Activated CD4-positive, alpha-beta T cell treated with anti-CD3 and anti-CD28 coated beads, Interleukin-2, amount 50 U/mL, for 4 hours (primary cell): ENCODE results near the gene FAM174C.
A peak's percentile ranks its signal among the peaks of the same experiment; 100 is the strongest.

Experiments used
- DNase-seq, 2 experiments: peaks; one replicate each; pipeline ENCODE4 v3.0.0-alpha.2; 2020

FAM174C gene

DNA sequence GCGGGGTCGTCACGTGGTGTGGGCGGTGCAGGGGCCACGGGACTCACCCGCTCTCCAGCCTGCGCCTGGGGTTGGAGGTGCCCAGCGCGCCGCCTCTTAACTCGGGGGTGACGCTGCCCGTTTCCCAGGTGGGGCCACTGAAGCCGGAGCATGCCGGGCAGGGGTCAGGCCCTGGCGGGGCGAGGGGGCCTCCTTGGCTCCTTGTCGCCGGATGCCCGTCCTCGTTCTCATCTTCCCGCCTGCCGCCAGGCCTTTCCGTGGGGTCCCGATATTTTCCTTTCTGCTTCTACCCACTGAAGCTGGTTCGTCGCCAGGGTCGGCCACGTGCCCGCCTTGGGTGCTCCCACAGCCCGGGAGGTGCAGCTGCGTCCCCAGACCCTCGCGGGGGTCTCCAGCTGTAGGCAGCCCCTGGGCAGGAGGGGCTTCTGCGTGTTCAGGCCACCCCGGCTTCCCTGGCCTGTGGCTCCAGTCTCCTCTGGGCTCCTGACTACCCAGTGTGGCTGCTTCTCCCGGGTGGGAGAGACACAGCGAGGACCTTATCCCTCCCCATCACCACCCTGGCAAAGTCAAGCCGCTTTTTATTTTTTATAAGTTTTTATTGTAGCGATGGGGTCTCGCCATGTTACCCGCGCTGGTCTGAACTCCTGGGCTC is 772 bp downstream of the FAM174C start:
- DNase-seq: no peak

DNA sequence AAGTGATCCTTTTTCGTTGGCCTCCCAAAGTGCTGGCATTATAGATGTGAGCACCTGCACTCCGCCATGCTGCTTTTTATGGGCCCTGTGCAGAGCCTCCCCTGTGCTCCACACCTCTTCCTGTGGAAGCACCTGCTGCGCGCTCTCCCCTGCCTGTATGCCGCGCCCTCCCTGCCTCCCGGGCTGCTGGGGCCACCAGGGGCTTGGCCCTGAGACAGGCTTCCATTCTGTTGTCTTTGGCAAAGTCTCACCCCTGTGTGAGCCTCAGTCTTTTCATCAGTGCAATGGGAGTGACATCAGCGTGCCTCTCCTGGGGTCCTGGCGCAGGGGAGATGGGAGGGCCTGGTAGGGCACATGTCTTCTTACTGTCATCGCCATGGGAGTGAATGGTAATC is 1.3 kb downstream of the FAM174C start:
- no peak for DNase-seq

DNA sequence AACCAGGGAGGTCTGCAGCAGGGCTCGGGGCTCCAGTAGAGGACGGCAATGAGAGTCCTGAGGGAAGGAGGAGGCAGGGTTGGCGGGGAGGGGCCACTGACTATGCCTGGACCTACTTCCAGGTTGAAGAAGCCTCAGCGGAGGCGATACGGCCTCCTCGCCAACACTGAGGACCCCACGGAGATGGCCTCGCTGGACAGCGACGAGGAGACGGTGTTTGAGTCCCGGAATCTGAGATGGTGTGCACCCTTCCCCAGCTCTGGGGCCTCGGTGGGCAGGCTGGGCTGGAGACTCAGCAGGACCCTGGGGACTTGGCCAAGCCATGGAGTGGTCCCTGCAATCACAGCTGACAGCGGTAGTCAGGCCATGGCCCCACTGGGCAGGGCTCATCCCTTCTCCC is 1.7 kb downstream of the FAM174C start:
- DNase-seq: no peak

DNA sequence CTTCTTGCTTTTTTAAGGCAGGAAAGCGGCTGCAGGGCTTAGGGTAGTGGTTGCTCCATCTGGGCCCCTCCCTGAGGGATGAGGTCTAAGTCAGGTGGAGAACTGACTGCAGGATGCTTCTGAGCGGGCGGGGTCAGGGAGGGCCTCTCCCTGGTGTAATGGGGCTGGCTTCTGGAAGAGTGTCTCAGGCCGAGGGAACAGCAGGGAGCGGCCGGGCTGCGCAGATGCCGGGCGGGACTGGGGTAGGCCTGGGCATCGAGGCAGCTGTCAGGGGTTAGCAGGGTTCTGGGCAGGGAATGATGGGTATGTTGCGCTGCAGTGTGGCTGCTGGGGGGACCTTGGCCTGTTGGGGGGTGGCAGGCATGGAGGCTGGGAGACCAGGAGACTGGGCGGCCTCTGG is 2.7 kb downstream of the FAM174C start:
- DNase-seq: no peak

DNA sequence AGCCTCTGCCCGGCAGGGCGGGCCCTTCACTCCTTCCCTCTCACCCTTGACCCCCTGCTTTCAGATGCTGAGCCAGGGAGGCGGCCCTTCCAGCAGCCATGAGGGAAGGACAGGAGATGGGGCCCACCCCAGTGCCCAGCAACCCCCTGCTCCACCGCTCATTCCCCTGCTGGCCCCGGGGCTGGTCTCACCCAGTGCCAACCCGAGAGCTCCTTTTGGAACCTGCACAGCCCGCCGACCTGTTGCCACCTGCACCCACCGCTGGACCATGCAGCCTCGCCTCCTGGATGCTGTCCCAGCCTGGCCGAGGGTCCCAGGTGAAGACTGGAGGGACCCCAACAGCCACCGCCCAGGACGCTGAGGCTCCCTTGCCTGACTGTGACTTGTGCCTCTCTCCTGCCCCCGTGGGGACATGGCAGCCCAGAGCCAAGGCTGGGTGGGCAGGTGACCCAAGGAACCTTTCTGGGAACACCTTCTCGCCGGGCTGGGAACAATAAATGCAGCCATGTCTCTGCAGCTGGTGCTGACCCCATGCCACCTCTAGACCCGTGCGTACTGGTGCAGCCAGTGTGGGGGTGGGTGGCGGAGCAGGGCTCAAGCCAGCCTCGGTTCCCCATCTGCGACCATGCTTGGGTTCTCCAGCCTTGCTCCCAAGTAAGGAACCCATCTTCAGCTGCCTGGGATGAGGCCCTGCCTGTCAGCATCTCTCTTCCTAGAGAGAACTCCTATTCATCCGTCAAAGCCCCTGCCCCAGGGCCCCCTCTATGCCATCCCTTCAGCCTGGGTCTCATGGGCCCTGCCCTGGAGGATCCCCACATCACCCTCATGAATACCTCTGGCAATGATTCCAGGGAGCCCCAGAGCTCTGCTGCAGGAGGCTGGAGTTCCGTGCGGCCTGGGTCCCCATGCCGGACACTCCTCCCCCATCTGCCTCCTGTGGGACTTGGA is 3.7 kb downstream of the FAM174C start:
- DNase-seq: no peak

DNA sequence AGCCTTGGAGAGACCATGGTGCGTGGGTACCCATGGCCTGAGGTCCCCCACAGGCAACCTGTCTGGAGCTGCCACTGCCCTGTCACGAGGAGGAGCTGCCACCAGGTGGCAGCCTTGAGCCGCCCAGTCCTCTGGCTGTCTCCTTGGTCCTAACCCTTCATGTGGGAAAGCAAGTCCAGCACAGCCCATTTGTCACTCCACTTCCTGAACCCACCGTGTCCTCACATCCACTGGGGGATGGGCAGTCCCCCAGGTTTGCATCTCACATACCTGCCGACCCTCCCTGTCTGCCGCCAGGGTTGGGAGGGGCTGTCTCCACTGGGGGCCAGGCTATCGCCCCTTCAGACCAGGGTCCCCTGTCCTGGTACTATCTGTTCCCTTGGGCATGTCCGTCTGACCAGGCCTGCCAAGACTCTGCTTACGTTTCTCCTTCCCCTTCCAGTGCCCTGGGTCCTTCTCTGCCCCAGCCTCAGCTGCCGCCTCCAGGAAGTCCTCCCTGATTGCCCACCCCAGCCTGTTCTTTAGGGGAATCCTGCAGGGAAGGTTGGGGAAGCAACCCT is 4.5 kb downstream of the FAM174C start:
- peak; percentile 74 for DNase-seq

DNA sequence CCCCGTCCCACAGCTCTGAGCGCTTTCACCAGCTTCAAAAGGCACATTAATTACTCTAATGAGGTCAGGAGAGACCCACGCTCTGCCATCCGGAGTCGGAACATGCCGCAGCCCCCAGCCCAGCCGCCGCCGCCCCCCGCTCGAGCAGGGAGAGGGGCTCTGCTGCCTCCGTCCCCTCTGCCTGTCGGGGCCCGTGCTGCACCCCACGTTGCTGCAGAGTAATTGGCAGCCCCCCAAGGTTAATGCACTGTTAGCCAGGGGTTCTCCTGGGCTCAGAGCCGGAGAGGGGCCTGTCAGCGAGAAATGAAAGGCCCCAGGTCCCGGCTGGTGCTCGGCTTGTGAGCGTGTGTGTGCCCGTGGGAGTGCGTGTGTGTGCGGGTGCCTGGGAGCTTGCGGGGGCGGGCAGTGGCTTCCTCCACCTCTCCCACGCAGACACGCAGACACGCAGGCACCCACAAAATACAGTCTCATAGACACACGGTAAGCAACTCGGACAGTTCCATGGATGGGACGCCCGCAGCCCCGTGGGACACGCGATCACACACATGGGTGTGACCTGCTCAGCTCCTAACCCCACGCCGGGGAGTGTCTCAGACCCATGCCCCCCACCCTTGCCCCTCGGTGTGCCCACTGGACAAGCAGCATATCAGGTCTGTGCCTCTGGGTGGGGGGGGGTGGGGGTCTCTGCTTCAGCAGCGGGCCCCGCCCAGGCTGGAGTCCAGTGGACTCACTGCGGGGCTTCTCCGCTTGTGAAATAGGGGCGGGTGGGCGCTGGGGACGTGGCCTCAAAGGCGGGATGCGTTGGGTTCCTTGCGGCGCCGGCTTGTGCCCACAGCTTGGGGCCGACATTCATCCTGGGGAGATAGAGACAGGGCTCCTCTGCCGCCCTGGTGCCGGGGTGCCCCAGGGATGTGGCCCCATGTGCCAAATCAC is 5.6 kb downstream of the FAM174C start:
- no peak for DNase-seq

DNA sequence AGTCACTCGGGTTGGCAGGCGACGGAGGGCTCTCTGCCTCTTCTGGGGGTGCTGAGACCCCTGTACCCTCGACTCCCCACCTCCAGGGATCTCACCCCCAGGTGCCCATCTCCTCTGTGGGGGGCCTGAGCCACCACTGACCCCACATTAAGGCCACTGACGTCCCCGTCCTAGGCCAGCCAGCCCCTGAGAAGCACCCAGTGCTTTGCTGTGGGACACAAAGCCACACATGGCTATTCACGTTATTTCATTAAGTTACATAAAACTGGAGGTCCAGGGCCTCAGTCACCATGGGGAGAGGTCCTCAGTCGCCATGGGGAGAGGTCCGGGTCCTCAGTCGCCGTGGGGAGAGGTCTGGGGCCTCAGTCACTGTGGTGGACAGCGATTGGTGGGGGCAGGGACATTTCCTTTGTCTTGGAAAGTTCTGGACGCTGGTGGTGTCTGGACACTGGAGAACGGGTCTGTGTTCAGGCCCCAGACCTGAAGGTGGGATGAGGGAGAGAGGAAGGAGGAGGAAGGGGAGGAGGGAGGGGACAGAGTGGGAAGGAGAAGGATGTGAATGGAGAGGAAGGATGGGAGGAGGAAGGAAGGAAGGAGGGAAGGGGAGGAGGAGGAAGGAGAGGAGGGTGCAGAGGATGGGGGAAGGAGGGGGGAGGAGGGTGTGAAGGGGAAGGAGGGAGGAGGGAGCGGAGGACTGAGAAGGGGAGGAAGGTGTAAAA is 6.4 kb downstream of the FAM174C start:
- DNase-seq: no peak

DNA sequence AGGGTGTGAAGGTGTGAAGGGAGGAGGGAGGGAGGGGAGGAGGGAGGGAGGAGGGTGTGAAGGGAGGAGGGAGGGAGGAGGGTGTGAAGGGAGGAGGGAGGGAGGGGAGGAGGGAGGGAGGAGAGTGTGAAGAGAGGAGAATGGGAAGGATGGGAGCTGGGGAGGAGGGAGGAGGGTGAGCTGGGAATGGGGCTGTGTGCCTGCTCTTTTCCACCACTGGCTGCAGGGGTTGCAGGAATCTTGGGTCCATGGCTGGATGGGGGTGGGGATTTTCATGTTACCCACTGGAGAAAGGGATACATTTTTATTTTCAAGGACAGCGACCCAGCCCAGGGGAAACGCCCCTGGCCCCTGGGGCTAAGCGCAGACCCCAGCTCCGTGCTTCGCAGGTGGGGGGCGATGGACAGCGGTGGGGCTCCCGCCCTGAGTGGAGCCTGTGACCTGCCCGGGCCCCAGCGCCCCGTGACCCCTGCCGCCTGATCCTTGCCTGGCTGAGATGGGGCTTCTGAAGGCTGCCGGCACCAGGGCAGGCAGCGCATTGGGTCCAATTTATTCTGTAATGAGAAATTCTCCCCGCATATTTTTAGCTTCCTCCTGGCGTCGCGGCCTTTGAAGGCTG is 7.4 kb downstream of the FAM174C start:
- no peak for DNase-seq

DNA sequence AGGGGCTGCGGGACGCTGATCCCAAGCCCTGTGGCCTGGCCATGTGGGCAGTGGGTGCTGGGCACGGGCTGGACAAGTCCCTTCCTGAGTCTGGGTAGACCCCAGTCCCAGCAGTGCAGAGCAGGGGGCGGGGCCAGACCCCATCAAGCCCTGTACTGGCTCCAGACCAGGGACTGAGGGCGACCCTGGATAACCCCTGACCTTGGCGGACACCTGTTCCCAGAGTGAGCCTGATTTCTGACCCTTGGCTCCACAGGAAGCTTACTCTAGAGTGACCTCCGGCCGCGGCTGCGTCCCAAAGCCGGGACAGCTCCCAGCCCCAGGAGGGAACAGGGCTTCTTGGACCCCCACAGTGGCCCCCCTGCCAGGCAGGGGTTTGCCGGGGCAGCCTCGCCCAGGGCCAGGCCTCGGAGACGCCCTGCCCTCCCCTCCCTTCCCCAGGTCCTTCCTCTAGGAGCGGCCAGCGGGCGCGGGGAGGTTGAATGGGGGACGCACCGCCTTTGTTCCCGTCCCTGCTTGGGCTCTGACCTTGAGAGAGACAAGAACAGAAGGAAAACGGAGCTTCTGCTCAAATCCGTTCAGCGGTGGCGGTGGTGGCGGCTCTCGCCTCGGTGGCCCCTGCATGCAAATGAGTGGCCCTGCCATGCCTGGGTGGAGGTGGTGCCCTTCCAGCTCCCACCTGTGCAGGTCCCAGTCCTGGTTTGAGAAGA is 8.0 kb downstream of the FAM174C start:
- no peak for DNase-seq

DNA sequence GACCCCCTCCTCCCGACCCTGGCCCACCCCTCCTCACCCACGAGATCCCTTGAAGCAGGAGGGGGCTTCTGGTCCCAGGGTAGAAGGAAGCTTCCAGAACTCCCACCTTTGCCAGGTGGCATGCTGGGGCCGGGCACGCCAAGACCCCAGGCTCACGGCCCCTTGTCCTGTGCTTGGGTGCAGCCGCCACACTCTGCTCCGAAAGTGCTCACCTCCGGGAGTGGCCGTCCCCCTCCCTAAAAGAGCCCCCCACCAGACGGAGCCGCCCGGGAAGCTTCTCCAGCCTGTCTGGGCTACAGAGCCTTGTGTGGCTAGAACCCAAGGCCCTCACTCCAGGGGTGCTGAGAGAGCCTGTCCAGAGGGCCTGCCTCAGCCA is 8.6 kb downstream of the FAM174C start:
- no peak for DNase-seq

DNA sequence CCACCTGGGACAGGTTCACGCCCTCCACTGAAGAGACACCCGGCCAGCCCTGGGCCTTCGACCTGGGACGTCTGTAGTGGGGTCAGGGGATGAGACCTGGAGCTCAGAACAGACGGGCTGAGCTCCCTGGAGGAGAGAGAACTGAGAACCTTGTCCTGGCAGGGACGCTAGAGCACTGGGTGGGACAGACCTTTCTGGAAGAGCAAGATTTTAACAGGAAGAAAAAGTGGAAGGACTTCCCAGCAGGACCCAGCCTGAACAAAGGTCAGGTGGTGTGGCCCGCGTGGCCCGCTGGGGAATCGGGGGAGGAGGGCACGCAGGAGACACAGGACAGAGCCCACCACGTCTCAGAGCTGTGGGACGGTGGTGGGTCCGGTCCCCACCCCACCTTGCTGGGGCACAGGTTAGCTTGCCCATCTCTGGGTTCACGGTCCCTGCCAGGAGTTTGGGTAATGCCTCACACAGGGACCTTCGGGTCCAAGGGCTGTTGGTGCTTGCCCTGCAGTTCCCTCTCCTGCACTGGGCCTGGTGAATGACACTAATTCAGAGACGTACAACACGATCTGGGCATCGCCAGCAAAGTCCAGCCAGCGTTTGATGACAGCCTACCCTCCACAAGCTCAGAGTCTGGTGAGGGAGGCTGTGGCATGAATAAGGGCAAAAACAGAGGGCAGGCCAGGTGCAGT is 9.1 kb downstream of the FAM174C start:
- no peak for DNase-seq

DNA sequence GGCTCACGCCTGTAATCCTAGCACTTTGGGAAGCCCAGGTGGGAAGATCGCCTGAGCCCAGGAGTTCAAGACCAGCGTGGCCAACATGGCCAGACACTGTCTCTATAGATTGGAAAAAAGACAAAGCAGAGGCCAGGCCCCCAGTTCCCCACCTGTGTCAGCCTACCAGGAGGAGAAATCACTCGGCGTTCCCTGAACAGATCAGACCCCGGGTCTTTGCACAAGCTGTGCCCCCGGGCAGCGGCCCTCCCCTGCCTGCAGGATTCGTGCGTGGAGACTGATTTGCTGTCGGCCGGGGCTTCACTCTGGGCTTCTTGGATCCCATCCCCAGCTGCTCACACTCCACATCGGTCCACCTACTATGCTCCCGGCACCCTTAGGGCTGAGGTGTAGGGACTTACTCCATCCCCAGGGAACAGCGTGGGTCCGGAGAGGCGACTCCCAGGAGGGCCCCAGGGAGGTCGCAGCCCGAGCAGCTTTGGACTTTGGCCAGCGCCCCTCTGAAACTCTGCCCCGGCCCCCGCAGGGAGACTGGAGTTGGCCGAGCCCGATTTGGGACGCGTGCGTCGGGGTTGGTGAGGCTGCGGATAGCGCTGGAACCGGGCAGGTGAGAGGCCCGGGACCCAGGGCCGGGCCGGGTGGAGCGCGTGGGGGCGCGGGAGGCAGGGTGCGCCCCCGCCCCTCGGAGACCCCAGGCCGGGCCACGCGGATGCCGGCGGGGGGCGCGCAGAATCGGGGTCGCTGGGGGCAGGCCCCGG is 9.8 kb downstream of the FAM174C start:
- DNase-seq: no peak

DNA sequence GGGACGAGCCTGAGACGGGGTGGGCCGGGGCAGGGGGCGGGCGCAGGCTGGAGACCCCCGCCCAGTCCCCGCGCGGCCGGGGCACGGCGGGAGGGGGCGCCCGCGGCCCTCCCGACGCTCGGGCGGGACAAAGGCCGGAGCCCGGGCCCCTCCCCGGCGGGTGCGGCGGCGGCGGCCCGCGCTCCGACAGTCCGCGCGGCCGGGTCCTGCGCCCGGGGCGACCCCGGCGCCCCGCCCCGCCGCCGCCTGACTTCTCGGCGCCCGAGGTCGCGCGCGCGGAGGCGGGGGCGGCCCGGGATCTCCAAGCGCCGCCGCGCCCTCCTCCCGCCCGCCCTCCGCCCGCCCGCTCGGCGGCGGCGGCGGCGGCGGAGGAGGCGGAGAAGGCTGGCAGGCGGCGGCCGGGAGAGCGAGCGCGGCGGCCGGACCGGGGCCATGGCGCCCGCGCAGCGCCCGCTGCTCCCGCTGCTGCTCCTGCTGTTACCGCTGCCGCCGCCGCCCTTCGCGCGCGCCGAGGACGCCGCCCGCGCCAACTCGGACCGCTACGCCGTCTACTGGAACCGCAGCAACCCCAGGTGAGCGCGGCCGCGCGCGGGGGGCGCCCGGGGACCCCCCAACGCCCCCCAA is 10.5 kb downstream of the FAM174C start, which contains the start of gene EFNA2:
Gene EFNA2 (plus strand): TSS at position 137 of the 624 bp plus-strand sequence. CDS start 296 bp downstream, at position 433.
- no peak for DNase-seq

DNA sequence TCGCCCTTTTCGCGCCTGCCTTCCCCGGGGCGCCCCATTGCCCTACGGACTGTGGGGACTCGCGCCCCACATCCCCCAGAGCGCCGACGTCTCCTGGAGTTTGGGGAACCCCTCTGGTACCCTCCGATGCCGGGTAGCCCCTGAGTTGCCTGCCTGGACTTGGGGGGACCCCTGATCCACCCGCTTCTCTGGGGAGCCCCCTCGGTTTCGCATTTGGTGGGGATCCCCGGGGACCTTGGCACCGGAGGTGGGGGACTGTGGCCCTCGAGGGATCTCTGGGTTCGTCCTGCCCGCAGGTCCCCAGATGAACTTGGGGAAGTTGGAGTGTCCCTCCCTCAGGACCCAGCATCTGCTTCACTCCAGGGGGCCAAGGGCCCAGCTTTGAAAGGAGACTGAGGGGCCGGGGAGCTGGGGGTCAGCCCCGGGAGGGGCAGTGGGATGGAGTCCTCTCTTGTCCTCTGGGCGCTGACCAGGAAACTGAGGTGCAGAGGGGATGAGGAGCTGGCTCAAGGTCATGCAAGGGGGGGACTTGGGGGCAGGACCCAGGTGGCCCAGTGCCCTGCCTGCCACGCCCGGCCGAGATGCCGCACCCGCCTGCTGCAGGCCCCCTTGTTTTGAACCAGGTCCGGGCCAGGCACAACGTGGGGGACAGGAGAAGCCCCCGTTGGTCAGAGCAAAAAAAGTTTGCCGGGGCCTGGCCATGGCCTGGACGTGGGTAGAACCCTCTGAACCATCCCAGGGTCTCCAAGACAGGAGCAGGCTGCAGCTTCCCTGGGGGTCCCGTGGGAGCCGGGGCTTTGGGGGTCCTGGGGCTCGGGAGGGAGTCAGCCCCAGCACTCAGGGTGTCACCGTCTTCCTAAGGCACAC is 11.4 kb downstream of the FAM174C start:
- DNase-seq: no peak

DNA sequence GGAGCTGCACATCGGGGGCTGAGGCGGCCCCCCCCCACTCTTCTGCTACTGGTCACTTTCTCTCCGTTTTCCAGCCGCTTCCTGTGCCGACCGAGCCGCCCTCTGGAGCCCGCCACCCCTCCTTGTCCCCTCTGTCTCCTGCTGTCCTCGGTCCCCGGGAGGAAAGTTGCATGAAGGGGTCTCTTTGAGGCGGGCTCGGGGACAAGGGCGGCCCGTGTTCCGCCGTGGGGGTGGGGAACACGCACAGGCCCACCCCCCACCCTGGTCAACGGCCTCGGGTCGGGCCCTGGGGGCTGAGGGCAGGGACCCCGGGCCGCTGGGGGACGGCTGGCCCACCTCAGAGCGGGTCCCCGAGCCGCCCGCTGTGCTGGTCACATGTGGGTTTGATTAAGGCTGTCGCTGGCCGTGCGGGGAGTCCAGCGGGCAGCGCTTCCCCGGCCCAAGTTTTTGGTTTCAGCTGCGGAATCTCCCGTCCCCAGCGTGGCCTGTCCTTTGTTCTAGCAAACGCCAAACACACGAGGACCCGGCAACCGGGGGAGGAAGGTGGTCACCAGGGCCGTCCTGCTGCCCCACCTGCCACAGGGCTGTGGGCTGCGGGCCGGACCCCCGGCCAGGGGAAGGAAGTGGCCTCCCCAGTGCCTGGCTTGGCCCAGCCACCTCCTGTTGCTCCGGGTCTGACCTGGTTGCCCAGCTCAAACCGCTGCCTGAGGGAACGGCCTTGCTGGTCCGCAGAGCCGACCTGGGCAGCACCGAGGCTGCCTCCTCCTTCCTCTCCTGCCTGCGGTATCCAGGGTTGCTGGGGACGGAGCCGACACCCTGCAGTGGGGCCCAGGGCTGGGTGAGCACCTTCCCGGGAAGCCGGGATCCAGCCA is 12.3 kb downstream of the FAM174C start:
- DNase-seq: no peak

DNA sequence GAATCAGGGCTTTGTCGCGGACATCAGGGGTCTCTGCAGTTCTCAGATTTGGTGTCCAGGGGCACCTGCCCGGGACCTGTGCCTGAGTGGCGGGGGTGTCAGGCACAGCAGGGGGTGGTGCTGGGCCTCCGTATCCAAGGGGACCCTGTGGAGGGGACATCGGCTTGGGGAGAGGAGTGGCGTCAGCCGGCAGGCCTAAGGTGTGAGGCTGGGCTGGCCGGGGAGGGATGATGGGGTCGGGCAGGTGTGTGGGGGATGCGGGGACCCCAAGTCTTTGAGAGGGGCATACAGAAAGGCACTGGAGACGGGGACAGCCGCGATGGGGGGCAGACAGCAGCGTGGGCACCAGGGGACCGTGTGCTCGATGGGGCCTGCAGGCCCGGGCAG is 12.9 kb downstream of the FAM174C start:
- DNase-seq: no peak
